Heart right ventricle (tissue), 16 donors: ENCODE results near the gene PRPF38A. TPM values are rescaled to one million over a fixed set of nuclear protein-coding genes. Genes with fewer than 3 reads are reported as not detected.
A peak's percentile ranks its signal among the peaks of the same experiment; 100 is the strongest.

Experiments used
- ATAC-seq, 8 donors: fragments of 200-7000 bp; cut with Tn5 transposase; one replicate each; pipeline ENCODE4 v1.9.1; 2020; ENCODE audit warnings: mild to moderate bottlenecking in 8 of 8, moderate library complexity in 8 of 8, moderate number of reproducible peaks in 1 of 8
- DNase-seq, 2 donors: peaks; one replicate each; pipeline ENCODE4 v3.0.0-alpha.2; 2020
- H3K27ac ChIP-seq, 10 donors: fragments of 200-600 bp; sonication (generic) in 2 of 10; one replicate each; pipeline versions ENCODE4 v1.5.0 to v1.8.0; 2020 to 2022; ENCODE audit warnings: mild to moderate bottlenecking in 3 of 10
- H3K27me3 ChIP-seq, 7 donors: fragments of 200-600 bp; one replicate each; pipeline ENCODE4 v1.8.0; 2021 to 2022; ENCODE audit warnings: mild to moderate bottlenecking in 2 of 7
- H3K36me3 ChIP-seq, 9 donors: fragments of 200-600 bp; sonication (generic) in 1 of 9; one replicate each; pipeline versions ENCODE4 v1.5.0 to v1.8.0; 2020 to 2022; ENCODE audit warnings: mild to moderate bottlenecking in 2 of 9
- H3K4me1 ChIP-seq, 9 donors: fragments of 200-600 bp; sonication (generic) in 1 of 9; one replicate each; pipeline versions ENCODE4 v1.5.0 to v1.8.0; 2020 to 2022; ENCODE audit warnings: mild to moderate bottlenecking in 4 of 9
- H3K4me3 ChIP-seq, 10 donors: fragments of 200-600 bp; sonication (generic) in 2 of 10; one replicate each; pipeline versions ENCODE4 v1.5.0 to v1.8.0; 2020 to 2022; ENCODE audit warnings: mild to moderate bottlenecking in 7 of 10, moderate library complexity in 2 of 10
- H3K9me3 ChIP-seq, 11 donors: fragments of 200-600 bp in 10 of 11; sonication (generic) in 2 of 11; one replicate each; pipeline versions ENCODE4 v1.5.0 to v1.8.0; 2013 to 2022; ENCODE audit warnings: mild to moderate bottlenecking in 2 of 11, control low read depth in 1 of 11, moderate library complexity in 1 of 11
- WGBS, 2 donors: extraction: QIAGEN DNeasy Blood & Tissue Kit; methylation state at CpG; one replicate each; pipeline ENCODE4 v1.1.7; 2013; ENCODE audit warnings: inconsistent platforms in 1 of 2; 5-methylcytosine and 5-hydroxymethylcytosine counted together
- intact Hi-C, 10 donors: fragments of 100-400 bp; cut with DNase I; formaldehyde crosslinking; loops; one replicate each; pipeline versions ENCODE4 v1.11.1 to v1.14.2; 2022
- long read RNA-seq, 3 donors: library from polyadenylated mRNA; unstranded; transcript quantifications; one replicate each; pipeline ENCODE4 v2.0.0, GENCODE V29; 2020 to 2021
- polyA plus RNA-seq, 2 donors: library from polyadenylated mRNA; stranded (reverse); fragments of 200-250 nt; gene quantifications; one replicate each; pipeline ENCODE4 v1.2.3, GENCODE V29; 2013
- total RNA-seq, 10 donors: library from RNA; stranded (reverse); fragmentation: NEBNext Ultra II Directional in 3 of 10; extraction: Animal tissue kit (Norgen Biotek cat#: 25700) in 3 of 10; gene quantifications; one replicate each; pipeline versions ENCODE4 v1.2.1 to v1.2.4, GENCODE V29; 2021 to 2023
- TF ChIP-seq, protein P1 (sequence below), 9 donors: fragments of 200-600 bp; sonication (generic) in 2 of 9; IDR thresholded peaks; one replicate each; pipeline versions ENCODE4 v1.5.0 to v1.8.0; 2021 to 2022; ENCODE audit warnings: antibody characterized with exemption in 9 of 9, mild to moderate bottlenecking in 5 of 9, moderate library complexity in 1 of 9
- donor health status: Arrhythmogenic right ventricular cardiomyopathy.
- donor health status: ischemic (EF 13 %, LVEDD 7.1; RV severe dilation, severe dysfunction).
- donor health status: healthy with polysubstance abuse.
- donor health status: DM: no; HTN: yes; CAD: no.
- donor health status: DM: no; HTN: no; CAD: no.
- donor health status: ischemic (EF 25% LVEDD 6.9; RV normal size, moderate dysfunction).
- donor health status: ischemic (EF 25% LVEDD 5.7; RV mildly dilated, moderate dysfunction).
- donor health status: healthy.
- donor health status: DM: yes; HTN: yes; CAD: no.
- donor health status: Ischemic cardiomyopathy.
- donor health status: ischemic (EF 35%, LVEDD 5.7; RV mildly dilated, moderate dysfunction).
- donor health status: nonischemic (EF 11% LVEDD 7.7; RV severe dilation, severe dysfunction).
- donor health status: DM: yes; HTN: yes; CAD: no.
- donor health status: PGD.
- donor health status: ischemic (EF 29% LVEDD 5.4; RV normal size, mild dysfunction).
- donor health status: nonischemic (EF 23%, LVEDD 6.1; RV moderate dilation, normal function).

Gene PRPF38A, protein sequence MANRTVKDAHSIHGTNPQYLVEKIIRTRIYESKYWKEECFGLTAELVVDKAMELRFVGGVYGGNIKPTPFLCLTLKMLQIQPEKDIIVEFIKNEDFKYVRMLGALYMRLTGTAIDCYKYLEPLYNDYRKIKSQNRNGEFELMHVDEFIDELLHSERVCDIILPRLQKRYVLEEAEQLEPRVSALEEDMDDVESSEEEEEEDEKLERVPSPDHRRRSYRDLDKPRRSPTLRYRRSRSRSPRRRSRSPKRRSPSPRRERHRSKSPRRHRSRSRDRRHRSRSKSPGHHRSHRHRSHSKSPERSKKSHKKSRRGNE
- total RNA-seq (10 to 100 TPM; 16.7 to 20.8 (median 18.8) TPM), polyA plus RNA-seq (10 to 100 TPM in 1 of 2 donors, 1 to 10 TPM in 1; 6.4 to 13.8 TPM)
- long read RNA-seq, donor 1, full-length matches to known transcripts: 11 of 18 reads
- long read RNA-seq, donor 1, partial matches to known transcripts: 4 of 18 reads
- long read RNA-seq, donor 1, other reads (novel, unspliced or antisense): 3 of 18 reads
- long read RNA-seq, donor 2, full-length matches to known transcripts: 9 of 21 reads
- long read RNA-seq, donor 2, partial matches to known transcripts: 10 of 21 reads
- long read RNA-seq, donor 2, other reads (novel, unspliced or antisense): 2 of 21 reads
- long read RNA-seq, donor 3, full-length matches to known transcripts: 31 of 48 reads
- long read RNA-seq, donor 3, partial matches to known transcripts: 4 of 48 reads
- long read RNA-seq, donor 3, other reads (novel, unspliced or antisense): 13 of 48 reads

DNA sequence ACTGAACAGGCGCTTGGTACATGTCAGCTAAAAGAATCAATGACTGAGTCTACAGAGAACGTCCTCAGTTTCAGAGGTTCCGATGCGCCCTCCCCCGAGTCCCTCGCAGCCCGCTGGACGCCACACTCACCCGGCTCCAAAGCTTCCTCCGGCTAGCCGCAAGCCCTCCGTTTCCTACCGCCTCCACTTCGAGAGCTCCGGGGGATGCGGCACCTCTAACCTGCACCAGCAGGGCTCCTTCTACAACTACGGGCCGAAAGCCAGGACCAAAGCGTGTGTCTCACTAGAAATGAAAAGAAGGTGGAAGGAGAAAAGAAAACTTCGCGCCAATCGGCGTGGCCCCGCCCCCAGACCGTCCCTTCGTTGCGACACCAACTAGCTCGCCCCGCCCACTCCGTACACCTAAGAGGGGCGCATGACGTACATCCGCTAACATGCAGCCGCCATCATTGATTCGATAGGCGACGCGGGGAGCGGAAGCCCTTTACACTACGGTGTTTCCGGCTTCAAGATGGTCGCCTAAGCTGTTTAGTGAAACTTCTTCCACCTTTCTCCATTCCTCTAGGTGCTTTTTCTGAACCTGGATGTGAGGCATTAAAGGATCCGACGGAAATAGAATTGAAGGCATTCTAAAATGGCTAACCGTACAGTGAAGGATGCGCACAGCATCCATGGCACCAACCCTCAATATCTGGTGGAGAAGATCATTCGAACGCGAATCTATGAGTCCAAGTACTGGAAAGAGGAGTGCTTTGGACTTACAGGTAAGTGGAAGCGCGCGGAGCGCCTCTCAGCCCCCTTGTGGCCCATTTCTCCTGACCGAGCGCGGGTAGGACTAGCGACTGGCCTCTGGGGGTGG is at the start of gene PRPF38A, which contains the start of gene ORC1:
Gene PRPF38A (plus strand): TSS at position 487 of the 859 bp plus-strand sequence. CDS start 148 bp downstream, at position 635.
Gene ORC1 (minus strand): TSS at position 308 of the 859 bp plus-strand sequence. CDS start 2,200 bp downstream, outside the sequence.
- intact Hi-C loops: loop anchor here in 5 of 10 donors (1.0 to 10.0 kb wide), 4 partner anchors 38 to 290 kb away; partner anchors contain the start of genes CC2D1B (in 3 of the 5) and COA7 (in 1 of the 5)
- Histone ChIP-seq H3K27ac (peak within 1 kb of the TSS; percentile 5 to 93 (median 88)), H3K9me3 (no peaks in the 10 kb centered on the region), H3K4me3 (peak within 1 kb of the TSS; percentile 64 to 95 (median 86)), H3K27me3 (no peaks in the 10 kb centered on the region), H3K36me3 (peaks cover 0 to 37% (median 18%) of the 10 kb centered on the region in 9 donors), H3K4me1 (peaks cover 7 to 34% (median 21%) of the 10 kb centered on the region in 9 donors)
- ATAC-seq: peak; percentile 99 to 100 (median 100)
- 0 to 1% methylated on average over 57 of the region's 57 CpGs for WGBS, 2 donors
- TF ChIP-seq, protein P1, sequence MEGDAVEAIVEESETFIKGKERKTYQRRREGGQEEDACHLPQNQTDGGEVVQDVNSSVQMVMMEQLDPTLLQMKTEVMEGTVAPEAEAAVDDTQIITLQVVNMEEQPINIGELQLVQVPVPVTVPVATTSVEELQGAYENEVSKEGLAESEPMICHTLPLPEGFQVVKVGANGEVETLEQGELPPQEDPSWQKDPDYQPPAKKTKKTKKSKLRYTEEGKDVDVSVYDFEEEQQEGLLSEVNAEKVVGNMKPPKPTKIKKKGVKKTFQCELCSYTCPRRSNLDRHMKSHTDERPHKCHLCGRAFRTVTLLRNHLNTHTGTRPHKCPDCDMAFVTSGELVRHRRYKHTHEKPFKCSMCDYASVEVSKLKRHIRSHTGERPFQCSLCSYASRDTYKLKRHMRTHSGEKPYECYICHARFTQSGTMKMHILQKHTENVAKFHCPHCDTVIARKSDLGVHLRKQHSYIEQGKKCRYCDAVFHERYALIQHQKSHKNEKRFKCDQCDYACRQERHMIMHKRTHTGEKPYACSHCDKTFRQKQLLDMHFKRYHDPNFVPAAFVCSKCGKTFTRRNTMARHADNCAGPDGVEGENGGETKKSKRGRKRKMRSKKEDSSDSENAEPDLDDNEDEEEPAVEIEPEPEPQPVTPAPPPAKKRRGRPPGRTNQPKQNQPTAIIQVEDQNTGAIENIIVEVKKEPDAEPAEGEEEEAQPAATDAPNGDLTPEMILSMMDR (IDR thresholded peaks at IDR 0.05): peak in 7 of 9 donors; percentile 19 to 62 (median 52)
- peak; percentile 95 to 98 for DNase-seq

GRCh38 chr1:52355436-52355835 is 49.0 kb upstream of the PRPF38A start:
- Histone ChIP-seq H3K4me3 (no peak overlapping the region), H3K27ac (no peak overlapping the region), H3K4me1 (peaks cover 0 to 5% (median 0%) of the 10 kb centered on the region in 9 donors), H3K27me3 (no peaks in the 10 kb centered on the region), H3K36me3 (peaks cover 5 to 100% (median 68%) of the 10 kb centered on the region in 9 donors), H3K9me3 (no peaks in the 10 kb centered on the region)
- intact Hi-C loops: no loop called here
- TF ChIP-seq, protein P1 (IDR thresholded peaks at IDR 0.05): no peak
- ATAC-seq (no peak), DNase-seq (no peak)
- 97% methylated on average over 8 of the region's 8 CpGs for WGBS, 2 donors

GRCh38 chr1:52355847-52356505 is 48.4 kb upstream of the PRPF38A start:
- no peaks in the 10 kb centered on the region for H3K27me3 ChIP-seq
- peaks cover 9 to 100% (median 73%) of the 10 kb centered on the region in 9 donors for H3K36me3 ChIP-seq
- no peak overlapping the region for H3K4me3 ChIP-seq
- no peaks in the 10 kb centered on the region for H3K9me3 ChIP-seq
- no peak overlapping the region for H3K27ac ChIP-seq
- intact Hi-C loops: no loop called here
- 88 to 94% methylated on average over 11 of the region's 11 CpGs for whole genome bisulfite sequencing, 2 donors
- DNase-seq: no peak
- ATAC-seq: no peak
- H3K4me1 ChIP-seq: peaks cover 0 to 5% (median 0%) of the 10 kb centered on the region in 9 donors
- TF ChIP-seq, protein P1 (IDR thresholded peaks at IDR 0.05): no peak
